Thymus (tissue), 11 donors: ENCODE data around the gene PLPPR5. TPM values are rescaled to one million over a fixed set of nuclear protein-coding genes. Genes with fewer than 3 reads are reported as not detected.

Experiments used
- DNase-seq, 9 donors: peaks; one replicate each; pipeline ENCODE4 v3.0.0-alpha.2; 2013; ENCODE audit warnings: low spot score in 9 of 9, low read depth in 6 of 9, missing footprints in 1 of 9
- H3K27ac ChIP-seq, 2 donors: one replicate each; pipeline ENCODE4 v1.5.1; 2013; ENCODE audit warnings: control low read depth in 1 of 2, low read depth in 1 of 2, low read length in 1 of 2, mild to moderate bottlenecking in 1 of 2, moderate library complexity in 1 of 2
- H3K27me3 ChIP-seq, 2 donors: one replicate each; pipeline ENCODE4 v1.5.1; 2013; ENCODE audit warnings: low read length in 1 of 2; ENCODE audit not compliant: control insufficient read depth in 2 of 2, insufficient read depth in 1 of 2
- H3K36me3 ChIP-seq, 2 donors: one replicate each; pipeline ENCODE4 v1.5.1; 2013; ENCODE audit warnings: low read length in 1 of 2, mild to moderate bottlenecking in 1 of 2, moderate library complexity in 1 of 2; ENCODE audit not compliant: control insufficient read depth in 2 of 2, insufficient read depth in 2 of 2
- H3K4me1 ChIP-seq, 2 donors: one replicate each; pipeline ENCODE4 v1.5.1; 2013; ENCODE audit warnings: low read length in 2 of 2; ENCODE audit not compliant: control insufficient read depth in 2 of 2, insufficient read depth in 2 of 2
- H3K4me3 ChIP-seq, 2 donors: one replicate each; pipeline ENCODE4 v1.5.1; 2013; ENCODE audit warnings: low read length in 2 of 2, control low read depth in 1 of 2, mild to moderate bottlenecking in 1 of 2
- H3K9me3 ChIP-seq, 2 donors: one replicate each; pipeline ENCODE4 v1.5.1; 2013; ENCODE audit warnings: low read length in 1 of 2, mild to moderate bottlenecking in 1 of 2; ENCODE audit not compliant: control insufficient read depth in 2 of 2, insufficient read depth in 1 of 2
- WGBS: extraction: QIAGEN DNeasy Blood & Tissue Kit; methylation state at CpG from one replicate; pipeline ENCODE4 v1.1.7; 2013; 5-methylcytosine and 5-hydroxymethylcytosine counted together
- polyA plus RNA-seq: library from polyadenylated mRNA; stranded (reverse); fragments of 200-250 nt; gene quantifications from one replicate; pipeline ENCODE4 v1.2.3, GENCODE V29; 2013
- total RNA-seq: library from RNA; stranded (reverse); fragments of 120-200 nt; gene quantifications from one replicate; pipeline ENCODE4 v1.2.4, GENCODE V29; 2013
- donor health status: healthy.

The PLPPR5 gene
- total and polyA plus RNA-seq, 2 donors, result 0.09 to 0.43 TPM

GRCh38 chr1:98914547-98914946 is 90.1 kb downstream of the PLPPR5 start:
- Histone ChIP-seq H3K27ac (no peak overlapping the region), H3K4me3 (no peak overlapping the region)
- WGBS, result 94% methylated on average over 3 of the region's 3 CpGs

GRCh38 chr1:98910827-98911226 is 93.8 kb downstream of the PLPPR5 start:
- H3K27ac ChIP-seq, result no peak overlapping the region
- H3K4me3 ChIP-seq, result no peak overlapping the region
- 97% methylated on average over 2 of the region's 2 CpGs for WGBS
- no peaks in the 10 kb centered on the region for H3K27me3 ChIP-seq
- no peaks in the 10 kb centered on the region for H3K4me1 ChIP-seq
- no peaks in the 10 kb centered on the region for H3K9me3 ChIP-seq
- no peak for DNase-seq
- H3K36me3 ChIP-seq, result no peaks in the 10 kb centered on the region

More at GRCh38 chr1:98914547-98914946, 90.1 kb downstream of the PLPPR5 start:
- no peaks in the 10 kb centered on the region for H3K9me3 ChIP-seq
- H3K4me1 ChIP-seq, result no peaks in the 10 kb centered on the region
- DNase-seq, result no peak
- H3K36me3 ChIP-seq, result no peaks in the 10 kb centered on the region
- H3K27me3 ChIP-seq, result no peaks in the 10 kb centered on the region

- Histone ChIP-seq H3K4me3 (no peak overlapping the region), H3K4me1 (no peaks in the 10 kb centered on the region), H3K36me3 (no peaks in the 10 kb centered on the region), H3K9me3 (no peaks in the 10 kb centered on the region), H3K27ac (no peak overlapping the region), H3K27me3 (no peaks in the 10 kb centered on the region)
- DNase-seq, result no peak
- 100% methylated on average over 1 of the region's 1 CpG for WGBS
Measured at GRCh38 chr1:98908980-98909379, 95.7 kb downstream of the PLPPR5 start.

GRCh38 chr1:98906809-98907208 is 97.9 kb downstream of the PLPPR5 start:
- 93% methylated on average over 2 of the region's 2 CpGs for WGBS
- H3K27me3 ChIP-seq, result no peaks in the 10 kb centered on the region
- H3K36me3 ChIP-seq, result no peaks in the 10 kb centered on the region
- no peaks in the 10 kb centered on the region for H3K9me3 ChIP-seq
- DNase-seq, result no peak
- no peak overlapping the region for H3K27ac ChIP-seq
- no peak overlapping the region for H3K4me3 ChIP-seq
- H3K4me1 ChIP-seq, result no peaks in the 10 kb centered on the region

GRCh38 chr1:98906361-98906760 is 98.3 kb downstream of the PLPPR5 start:
- Histone ChIP-seq H3K4me3 (no peak overlapping the region), H3K4me1 (no peaks in the 10 kb centered on the region), H3K9me3 (no peaks in the 10 kb centered on the region), H3K27ac (no peak overlapping the region), H3K36me3 (no peaks in the 10 kb centered on the region), H3K27me3 (no peaks in the 10 kb centered on the region)
- WGBS, result 98% methylated on average over 3 of the region's 3 CpGs
- no peak for DNase-seq

- 96% methylated on average over 4 of the region's 4 CpGs for WGBS
- H3K27me3 ChIP-seq, result no peaks in the 10 kb centered on the region
- DNase-seq, result no peak
- H3K9me3 ChIP-seq, result no peaks in the 10 kb centered on the region
- H3K27ac ChIP-seq, result no peak overlapping the region
- H3K4me3 ChIP-seq, result no peak overlapping the region
- H3K36me3 ChIP-seq, result no peaks in the 10 kb centered on the region
- H3K4me1 ChIP-seq, result no peaks in the 10 kb centered on the region
Measured at GRCh38 chr1:98904684-98905083, 100.0 kb downstream of the PLPPR5 start.

- Histone ChIP-seq H3K4me1 (no peaks in the 10 kb centered on the region), H3K9me3 (no peaks in the 10 kb centered on the region), H3K4me3 (no peak overlapping the region), H3K27ac (no peak overlapping the region), H3K36me3 (no peaks in the 10 kb centered on the region), H3K27me3 (no peaks in the 10 kb centered on the region)
- 97% methylated on average over 1 of the region's 1 CpG for WGBS
- DNase-seq, result no peak
Measured at GRCh38 chr1:98903726-98904125, 100.9 kb downstream of the PLPPR5 start.

GRCh38 chr1:98903261-98903660 is 101.4 kb downstream of the PLPPR5 start:
- no peaks in the 10 kb centered on the region for H3K4me1 ChIP-seq
- no peaks in the 10 kb centered on the region for H3K36me3 ChIP-seq
- 81% methylated on average over 2 of the region's 2 CpGs for WGBS
- no peak overlapping the region for H3K4me3 ChIP-seq
- DNase-seq, result no peak
- H3K9me3 ChIP-seq, result no peaks in the 10 kb centered on the region
- H3K27me3 ChIP-seq, result no peaks in the 10 kb centered on the region
- H3K27ac ChIP-seq, result no peak overlapping the region

GRCh38 chr1:98898940-98899339 is 105.7 kb downstream of the PLPPR5 start:
- no peaks in the 10 kb centered on the region for H3K36me3 ChIP-seq
- no peak overlapping the region for H3K27ac ChIP-seq
- H3K27me3 ChIP-seq, result no peaks in the 10 kb centered on the region
- no peaks in the 10 kb centered on the region for H3K4me1 ChIP-seq
- H3K4me3 ChIP-seq, result no peak overlapping the region
- no peaks in the 10 kb centered on the region for H3K9me3 ChIP-seq
- no peak for DNase-seq
- 92% methylated on average over 2 of the region's 2 CpGs for WGBS

- peak; percentile 18 to 81 (median 45) for DNase-seq
Measured at GRCh38 chr1:98897479-98897878, 107.2 kb downstream of the PLPPR5 start.

More at GRCh38 chr1:98897479-98897878, 107.2 kb downstream of the PLPPR5 start:
- 17% methylated on average over 2 of the region's 2 CpGs for WGBS
- no peaks in the 10 kb centered on the region for H3K36me3 ChIP-seq
- no peak overlapping the region for H3K27ac ChIP-seq
- no peaks in the 10 kb centered on the region for H3K9me3 ChIP-seq
- no peaks in the 10 kb centered on the region for H3K4me1 ChIP-seq
- no peaks in the 10 kb centered on the region for H3K27me3 ChIP-seq
- no peak overlapping the region for H3K4me3 ChIP-seq
